ENCODE measurements around the gene FOXN1.

FOXN1 gene

GRCh38 chr17:28550858-28551257, 44.7 kb downstream of the FOXN1 start:
- Mint-ChIP-seq H3K9me3 (no peaks in the 10 kb centered on the region), H3K36me3 (ENCODE audit: low read depth) (peaks cover 16% of the 10 kb centered on the region)

DNA sequence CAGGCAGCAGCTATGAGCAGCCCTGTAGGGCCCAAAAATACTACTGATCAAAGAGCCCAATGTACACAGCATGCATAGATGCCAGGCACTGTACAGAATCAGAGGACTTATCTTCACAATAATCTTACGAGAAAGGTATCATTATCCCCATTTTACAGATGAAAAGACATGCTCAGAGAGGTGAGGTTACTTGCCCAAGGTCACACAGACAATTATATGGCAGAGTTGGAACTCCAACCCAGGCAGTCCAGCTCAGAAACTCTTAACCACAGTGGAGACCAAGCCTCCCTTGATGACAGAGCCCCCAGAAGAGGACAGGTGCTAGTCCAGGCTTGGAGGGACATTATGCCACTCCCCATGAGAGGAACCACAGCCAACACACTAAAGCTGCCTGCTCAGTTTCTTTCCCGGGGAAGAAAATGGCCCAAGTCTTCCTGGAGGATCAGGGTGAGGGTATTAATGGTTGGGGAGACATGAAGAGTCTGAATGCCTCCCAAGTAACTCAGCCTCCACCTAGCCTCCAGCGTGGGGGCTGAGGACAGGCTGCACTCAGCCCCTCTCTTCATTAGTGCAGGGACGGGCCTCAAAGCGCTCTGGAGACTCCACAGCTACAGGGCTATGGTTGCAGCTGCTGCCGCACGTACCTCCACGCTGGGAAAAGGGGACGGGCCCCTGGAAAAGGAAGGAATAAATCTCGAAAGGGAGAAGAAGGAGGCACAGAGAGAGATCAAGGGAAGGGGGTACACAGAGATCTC, 45.5 kb downstream of the FOXN1 start:
- H3K4me1 Mint-ChIP-seq = peaks cover 31% of the 10 kb centered on the region

More at GRCh38 chr17:28550858-28551257, 44.7 kb downstream of the FOXN1 start:
- Mint-ChIP-seq H3K27me3 (ENCODE audit: low read depth) (no peaks in the 10 kb centered on the region), H3K4me1 (peaks cover 31% of the 10 kb centered on the region), H3K27ac (peak overlapping the region in 1 of 3 experiments; percentile 17), H3K4me3 (peak overlapping the region; percentile 89 to 99 (median 91))
- TF ChIP-seq, protein P1, sequence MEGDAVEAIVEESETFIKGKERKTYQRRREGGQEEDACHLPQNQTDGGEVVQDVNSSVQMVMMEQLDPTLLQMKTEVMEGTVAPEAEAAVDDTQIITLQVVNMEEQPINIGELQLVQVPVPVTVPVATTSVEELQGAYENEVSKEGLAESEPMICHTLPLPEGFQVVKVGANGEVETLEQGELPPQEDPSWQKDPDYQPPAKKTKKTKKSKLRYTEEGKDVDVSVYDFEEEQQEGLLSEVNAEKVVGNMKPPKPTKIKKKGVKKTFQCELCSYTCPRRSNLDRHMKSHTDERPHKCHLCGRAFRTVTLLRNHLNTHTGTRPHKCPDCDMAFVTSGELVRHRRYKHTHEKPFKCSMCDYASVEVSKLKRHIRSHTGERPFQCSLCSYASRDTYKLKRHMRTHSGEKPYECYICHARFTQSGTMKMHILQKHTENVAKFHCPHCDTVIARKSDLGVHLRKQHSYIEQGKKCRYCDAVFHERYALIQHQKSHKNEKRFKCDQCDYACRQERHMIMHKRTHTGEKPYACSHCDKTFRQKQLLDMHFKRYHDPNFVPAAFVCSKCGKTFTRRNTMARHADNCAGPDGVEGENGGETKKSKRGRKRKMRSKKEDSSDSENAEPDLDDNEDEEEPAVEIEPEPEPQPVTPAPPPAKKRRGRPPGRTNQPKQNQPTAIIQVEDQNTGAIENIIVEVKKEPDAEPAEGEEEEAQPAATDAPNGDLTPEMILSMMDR (IDR thresholded peaks at IDR 0.05; ENCODE audit: unreplicated experiment in 3 of 3) = no peak

DNA sequence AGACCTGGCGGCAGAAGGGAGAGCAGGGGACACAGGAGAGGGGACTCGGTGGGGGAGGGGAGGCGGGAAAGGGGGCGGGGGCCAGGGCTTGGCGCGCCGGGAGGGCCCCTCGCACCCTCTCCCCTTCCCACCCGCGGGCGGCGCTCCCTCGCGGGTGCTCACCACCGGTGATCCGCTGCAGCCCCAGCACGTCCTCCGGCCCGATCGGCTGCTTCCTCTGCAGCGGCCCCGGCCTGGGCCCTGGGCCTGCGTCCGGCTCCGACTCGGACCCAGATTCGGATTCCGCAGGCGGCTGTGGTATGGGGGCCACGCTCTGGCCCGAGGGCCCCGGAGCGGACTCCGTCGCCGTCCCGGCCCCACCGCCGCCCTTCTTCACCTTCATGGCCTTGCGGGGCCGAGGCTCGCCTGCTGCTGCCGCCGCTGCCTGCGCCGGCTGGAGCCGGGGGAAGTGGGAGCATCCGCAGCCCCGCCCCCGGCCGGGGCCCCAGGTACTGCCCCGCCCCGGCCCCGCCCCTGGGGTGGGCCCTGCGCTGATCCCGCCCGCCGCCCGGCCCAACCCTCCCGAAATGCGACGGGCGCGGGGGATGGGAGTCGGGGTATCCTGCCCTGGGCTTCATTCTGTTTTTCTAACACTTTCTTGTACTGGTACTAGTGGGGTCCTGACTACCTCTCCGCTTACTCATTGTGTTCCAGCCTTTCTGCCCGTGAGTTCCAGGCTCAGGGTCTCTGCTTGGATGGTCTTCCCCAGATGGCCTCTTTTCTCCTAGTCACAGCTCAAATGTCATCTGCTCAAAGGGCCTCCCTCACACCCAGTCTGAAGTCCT, 46.2 kb downstream of the FOXN1 start, which contains the start of gene UNC119:
Gene UNC119, minus strand, starts transcription at position 449 of the 824 bp plus-strand sequence. Its CDS starts 67 bp downstream, at position 382.
- Mint-ChIP-seq H3K36me3 (ENCODE audit: low read depth) (peaks cover 29% of the 10 kb centered on the region), H3K4me1 (peaks cover 31% of the 10 kb centered on the region), H3K27ac (peak within 1 kb of the TSS; percentile 87 to 96 (median 88))

More for the DNA sequence above, 45.5 kb downstream of the FOXN1 start:
- TF ChIP-seq, protein P1 (IDR thresholded peaks at IDR 0.05; ENCODE audit: unreplicated experiment in 3 of 3) = no peak
- H3K36me3 Mint-ChIP-seq (ENCODE audit: low read depth) = peaks cover 23% of the 10 kb centered on the region
- no peaks in the 10 kb centered on the region for H3K27me3 Mint-ChIP-seq (ENCODE audit: low read depth)
- no peaks in the 10 kb centered on the region for H3K9me3 Mint-ChIP-seq
- peak overlapping the region; percentile 17 to 89 (median 87) for H3K27ac Mint-ChIP-seq
- peak overlapping the region; percentile 89 to 99 (median 91) for H3K4me3 Mint-ChIP-seq

DNA sequence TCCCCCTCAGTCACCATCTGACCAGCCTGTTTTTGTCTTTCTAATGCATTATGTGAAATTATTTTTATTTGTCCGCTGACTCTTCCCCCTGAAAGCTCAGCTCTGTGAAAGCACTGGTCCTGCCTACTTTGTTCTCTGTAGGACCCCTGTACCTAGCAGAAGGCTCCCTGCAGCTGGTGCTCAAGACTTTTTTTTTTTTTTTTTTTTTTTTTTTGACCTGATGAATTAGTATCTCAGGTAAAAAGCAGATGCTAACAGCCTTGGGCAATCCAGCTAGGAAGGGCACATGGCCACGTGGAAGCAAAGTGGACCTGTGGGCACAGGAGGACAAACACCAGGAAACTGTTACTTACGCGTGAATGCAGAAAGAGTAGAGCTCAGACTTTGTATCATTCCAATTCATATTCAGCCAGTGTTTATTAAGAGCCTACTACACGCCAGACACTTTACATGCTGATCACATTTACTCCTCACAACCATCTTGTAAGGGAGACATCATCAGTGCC, 46.9 kb downstream of the FOXN1 start:
- TF ChIP-seq, protein P1 (IDR thresholded peaks at IDR 0.05; ENCODE audit: unreplicated experiment in 3 of 3) = no peak
- Mint-ChIP-seq H3K4me1 (peaks cover 31% of the 10 kb centered on the region), H3K27ac (peak overlapping the region; percentile 87 to 96 (median 88)), H3K4me3 (peak overlapping the region; percentile 89 to 99 (median 94)), H3K9me3 (no peaks in the 10 kb centered on the region), H3K27me3 (ENCODE audit: low read depth) (no peaks in the 10 kb centered on the region), H3K36me3 (ENCODE audit: low read depth) (peaks cover 35% of the 10 kb centered on the region)

More for the DNA sequence above, 46.2 kb downstream of the FOXN1 start, which contains the start of gene UNC119:
- TF ChIP-seq, protein P1 (IDR thresholded peaks at IDR 0.05; ENCODE audit: unreplicated experiment in 3 of 3) = no peak
- Mint-ChIP-seq H3K4me3 (peak within 1 kb of the TSS; percentile 89 to 99 (median 94)), H3K27me3 (ENCODE audit: low read depth) (no peaks in the 10 kb centered on the region), H3K9me3 (no peaks in the 10 kb centered on the region)

GRCh38 chr17:28554565-28554964, 48.4 kb downstream of the FOXN1 start:
- peaks cover 24% of the 10 kb centered on the region for H3K4me1 Mint-ChIP-seq
- TF ChIP-seq, protein P1 (IDR thresholded peaks at IDR 0.05; ENCODE audit: unreplicated experiment in 3 of 3) = no peak
- no peaks in the 10 kb centered on the region for H3K9me3 Mint-ChIP-seq
- no peaks in the 10 kb centered on the region for H3K27me3 Mint-ChIP-seq (ENCODE audit: low read depth)
- peak overlapping the region in 2 of 3 experiments; percentile 17 to 57 for H3K4me3 Mint-ChIP-seq
- no peak overlapping the region for H3K27ac Mint-ChIP-seq
- H3K36me3 Mint-ChIP-seq (ENCODE audit: low read depth) = peaks cover 42% of the 10 kb centered on the region
